PC-3 (cell line): ENCODE data around the gene SERGEF. TPM values are rescaled to one million over a fixed set of nuclear protein-coding genes. Genes with fewer than 3 reads are reported as not detected.

Source experiments
- ATAC-seq: fragments of 200-7000 bp; cut with Tn5 transposase; 2 replicates; pipeline ENCODE4 v1.9.1; 2020; ENCODE audit warnings: mild to moderate bottlenecking, moderate library complexity
- BruUV-seq: library from RNA; stranded (reverse); fragments of 400-500 nt; replicated peaks from 2 replicates; lab custom pipeline; 2021; lab: Mats Ljungman, UMichigan
- CTCF ChIA-PET: fragments of 300-600 bp; sonication (Branson Sonifier 250); formaldehyde crosslinking; loops from one replicate; lab custom pipeline; 2022; ENCODE audit warnings: antibody characterized with exemption; lab: Charles Lee
- POLR2A ChIA-PET: fragments of 300-600 bp; sonication (Branson Sonifier 250); formaldehyde crosslinking; loops from one replicate; lab custom pipeline; 2022; ENCODE audit warnings: antibody characterized with exemption; ENCODE audit not compliant: unreplicated experiment; lab: Charles Lee
- DNase-seq: peaks from one replicate; pipeline ENCODE4 v3.0.0-alpha.2; 2015
- H2AFZ ChIP-seq: fragments of 300-600 bp; sonication (generic); 2 replicates; pipeline ENCODE4 v1.6.0; 2016; ENCODE audit warnings: antibody characterized with exemption, low read length
- H3F3A ChIP-seq: fragments of 300-600 bp; sonication (generic); one replicate; pipeline ENCODE4 v1.6.0; 2017; ENCODE audit warnings: antibody characterized with exemption, low read length, control low read depth, mild to moderate bottlenecking; ENCODE audit not compliant: unreplicated experiment
- H3K27ac ChIP-seq: fragments of 300-600 bp; sonication (generic); 2 replicates; pipeline ENCODE4 v1.5.1; 2016; ENCODE audit warnings: mild to moderate bottlenecking, low read length
- H3K27me3 ChIP-seq: fragments of 300-600 bp; sonication (generic); 2 replicates; pipeline ENCODE4 v1.6.1; 2016; ENCODE audit warnings: low read length, mixed read lengths
- H3K36me3 ChIP-seq: fragments of 300-600 bp; sonication (generic); 2 replicates; pipeline ENCODE4 v1.6.1; 2016; ENCODE audit warnings: low read depth, mixed run types, low read length, mixed read lengths
- H3K4me1 ChIP-seq: fragments of 300-600 bp; sonication (generic); 2 replicates; pipeline ENCODE4 v1.5.1; 2016; ENCODE audit warnings: low read length; ENCODE audit not compliant: insufficient read depth
- H3K4me2 ChIP-seq: fragments of 300-600 bp; sonication (generic); 2 replicates; pipeline ENCODE4 v1.6.0; 2016; ENCODE audit warnings: low read length
- H3K4me3 ChIP-seq: fragments of 300-600 bp; sonication (generic); 2 replicates; pipeline ENCODE4 v1.5.1; 2016; ENCODE audit warnings: mild to moderate bottlenecking, low read length, mixed read lengths
- H3K79me2 ChIP-seq: fragments of 300-600 bp; sonication (generic); 2 replicates; pipeline ENCODE4 v1.6.1; 2017; ENCODE audit warnings: low read length, mixed read lengths
- H3K9ac ChIP-seq: fragments of 300-600 bp; sonication (generic); 2 replicates; pipeline ENCODE4 v1.6.0; 2016; ENCODE audit warnings: mild to moderate bottlenecking, low read length
- H3K9me2 ChIP-seq: fragments of 300-600 bp; sonication (generic); replicated peaks from 2 replicates; pipeline ENCODE4 v1.6.1; 2016; ENCODE audit warnings: mixed run types, low read length, mixed read lengths
- H3K9me3 ChIP-seq: fragments of 300-600 bp; sonication (generic); 2 replicates; pipeline ENCODE4 v1.6.1; 2016; ENCODE audit warnings: low read length, mixed read lengths
- H4K20me1 ChIP-seq: fragments of 300-600 bp; sonication (generic); 2 replicates; pipeline ENCODE4 v1.6.1; 2016; ENCODE audit warnings: low read length, mixed read lengths
- EZH2 ChIP-seq: fragments of 300-600 bp; sonication (generic); IDR thresholded peaks from one replicate; pipeline ENCODE4 v1.6.1; 2017; ENCODE audit warnings: antibody characterized with exemption, mild to moderate bottlenecking, low read length; ENCODE audit not compliant: unreplicated experiment
- EZH2phosphoT487 ChIP-seq: fragments of 300-600 bp; sonication (generic); IDR thresholded peaks from 2 replicates; pipeline ENCODE4 v1.6.1; 2018; ENCODE audit warnings: mild to moderate bottlenecking, antibody characterized with exemption, low read length, borderline replicate concordance
- intact Hi-C: fragments of 100-400 bp; cut with micrococcal nuclease; formaldehyde crosslinking; loops from 2 replicates; pipeline ENCODE4 v1.9.0; 2023
- total RNA-seq: library from RNA; depleted of rRNA; stranded (reverse); fragments of >200 nt; gene quantifications from 2 replicates; pipeline ENCODE4 v1.2.3, GENCODE V29; 2014
- TF ChIP-seq, protein P1 (sequence below): fragments of 300-600 bp; sonication (generic); conservative IDR thresholded peaks from 2 replicates; pipeline ENCODE4 v1.5.1; 2017; ENCODE audit warnings: antibody characterized with exemption, low read depth, mild to moderate bottlenecking, low read length

The SERGEF gene
- total RNA-seq, 1 experiment from 2014 or later: 13.7 TPM

DNA sequence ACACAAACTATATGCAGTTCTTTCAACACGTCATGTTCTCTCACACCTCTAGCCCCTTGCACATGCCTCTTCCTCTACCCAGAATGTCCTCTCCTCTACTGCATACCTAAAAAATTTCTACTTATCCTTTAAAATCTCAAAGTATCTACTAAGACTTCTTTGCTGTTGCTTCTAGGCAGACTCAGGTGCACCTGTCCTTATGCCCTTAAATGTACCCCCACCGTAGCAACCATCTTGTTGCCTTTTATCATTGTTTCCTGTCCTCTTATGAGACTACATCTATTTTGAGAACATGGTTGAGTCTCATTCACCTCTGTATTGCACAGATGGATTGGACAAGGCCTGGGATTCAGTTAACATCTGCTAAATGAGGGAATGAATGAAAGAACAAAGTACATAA lies 134.1 kb downstream of the SERGEF start:
- H4K20me1 ChIP-seq: no peaks in the 10 kb centered on the region
- POLR2A ChIA-PET: no interaction called here
- no peak overlapping the region for H3K4me2 ChIP-seq
- no peak overlapping the region for H2AFZ ChIP-seq
- H3K4me1 ChIP-seq: no peaks in the 10 kb centered on the region
- H3K9me2 ChIP-seq: no peaks in the 10 kb centered on the region
- H3F3A ChIP-seq: no peaks in the 10 kb centered on the region
- DNase-seq (no peak), ATAC-seq (no peak)
- H3K9me3 ChIP-seq: no peaks in the 10 kb centered on the region
- H3K27me3 ChIP-seq: no peaks in the 10 kb centered on the region
- no peak for TF ChIP-seq EZH2
- TF ChIP-seq EZH2phosphoT487: no peak
- TF ChIP-seq, protein P1, sequence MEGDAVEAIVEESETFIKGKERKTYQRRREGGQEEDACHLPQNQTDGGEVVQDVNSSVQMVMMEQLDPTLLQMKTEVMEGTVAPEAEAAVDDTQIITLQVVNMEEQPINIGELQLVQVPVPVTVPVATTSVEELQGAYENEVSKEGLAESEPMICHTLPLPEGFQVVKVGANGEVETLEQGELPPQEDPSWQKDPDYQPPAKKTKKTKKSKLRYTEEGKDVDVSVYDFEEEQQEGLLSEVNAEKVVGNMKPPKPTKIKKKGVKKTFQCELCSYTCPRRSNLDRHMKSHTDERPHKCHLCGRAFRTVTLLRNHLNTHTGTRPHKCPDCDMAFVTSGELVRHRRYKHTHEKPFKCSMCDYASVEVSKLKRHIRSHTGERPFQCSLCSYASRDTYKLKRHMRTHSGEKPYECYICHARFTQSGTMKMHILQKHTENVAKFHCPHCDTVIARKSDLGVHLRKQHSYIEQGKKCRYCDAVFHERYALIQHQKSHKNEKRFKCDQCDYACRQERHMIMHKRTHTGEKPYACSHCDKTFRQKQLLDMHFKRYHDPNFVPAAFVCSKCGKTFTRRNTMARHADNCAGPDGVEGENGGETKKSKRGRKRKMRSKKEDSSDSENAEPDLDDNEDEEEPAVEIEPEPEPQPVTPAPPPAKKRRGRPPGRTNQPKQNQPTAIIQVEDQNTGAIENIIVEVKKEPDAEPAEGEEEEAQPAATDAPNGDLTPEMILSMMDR: no peak
- intact Hi-C loops: no loop called here
- no peak overlapping the region for H3K4me3 ChIP-seq
- BruUV-seq: no TSS peak
- H3K9ac ChIP-seq: no peak overlapping the region
- H3K79me2 ChIP-seq: no peaks in the 10 kb centered on the region
- no peaks in the 10 kb centered on the region for H3K36me3 ChIP-seq
- no peak overlapping the region for H3K27ac ChIP-seq
- CTCF ChIA-PET: no interaction called here

DNA sequence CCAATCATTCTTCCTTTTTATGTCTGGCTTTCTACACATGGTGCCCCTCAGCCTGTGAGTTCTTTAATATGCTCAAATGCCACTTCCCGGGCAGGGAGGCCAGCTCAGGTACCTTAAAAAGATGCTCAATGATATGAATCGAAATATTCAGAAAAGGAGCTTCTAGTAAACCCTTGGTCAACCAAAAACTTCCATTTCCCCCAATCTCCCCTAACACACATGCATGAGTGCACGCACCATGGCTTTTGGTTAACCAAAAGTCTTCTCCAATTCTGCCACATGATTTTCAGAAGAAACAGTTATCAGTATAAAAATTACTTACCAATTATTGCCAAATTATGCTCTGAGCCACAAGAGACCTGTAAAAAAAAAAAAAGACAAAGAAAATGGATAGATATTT lies 135.0 kb downstream of the SERGEF start:
- H2AFZ ChIP-seq: no peak overlapping the region
- H3F3A ChIP-seq: no peaks in the 10 kb centered on the region
- no peak for TF ChIP-seq EZH2phosphoT487
- TF ChIP-seq, protein P1: no peak
- CTCF ChIA-PET: no interaction called here
- H3K9me3 ChIP-seq: no peaks in the 10 kb centered on the region
- H3K4me1 ChIP-seq: no peaks in the 10 kb centered on the region
- DNase-seq: no peak
- H3K9me2 ChIP-seq: no peaks in the 10 kb centered on the region
- H3K4me2 ChIP-seq: no peak overlapping the region
- POLR2A ChIA-PET: no interaction called here
- H3K36me3 ChIP-seq: no peaks in the 10 kb centered on the region
- no peak for ATAC-seq
- no peak overlapping the region for H3K9ac ChIP-seq
- H3K4me3 ChIP-seq: no peak overlapping the region
- H3K27me3 ChIP-seq: no peaks in the 10 kb centered on the region
- H4K20me1 ChIP-seq: no peaks in the 10 kb centered on the region
- no TSS peak for BruUV-seq
- intact Hi-C loops: no loop called here
- no peaks in the 10 kb centered on the region for H3K79me2 ChIP-seq
- H3K27ac ChIP-seq: no peak overlapping the region

DNA sequence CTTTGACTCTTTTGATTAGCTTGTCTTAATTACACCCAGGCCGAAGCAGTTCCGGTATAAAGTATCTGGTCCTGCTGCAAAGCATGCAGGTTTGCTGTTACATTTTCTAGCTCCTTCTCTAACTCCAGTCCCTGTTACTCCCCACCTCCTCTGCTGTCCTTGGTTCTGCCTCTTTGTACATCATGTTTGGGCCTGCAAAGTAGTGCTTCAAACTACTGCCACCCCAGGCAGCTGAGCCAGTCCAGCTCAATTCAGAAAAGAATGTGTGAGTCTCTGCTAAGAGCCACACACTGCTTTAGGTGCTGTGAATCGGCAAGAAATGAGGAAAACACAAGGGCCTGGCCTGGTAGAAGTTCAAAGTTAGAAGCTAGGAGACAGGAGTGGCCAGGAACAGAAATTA lies 136.0 kb downstream of the SERGEF start:
- Histone ChIP-seq H3K4me3 (no peak overlapping the region), H3K36me3 (no peaks in the 10 kb centered on the region), H3K9me2 (no peaks in the 10 kb centered on the region), H3K27ac (no peak overlapping the region), H3K27me3 (no peaks in the 10 kb centered on the region), H3F3A (no peaks in the 10 kb centered on the region), H3K4me1 (no peaks in the 10 kb centered on the region), H4K20me1 (no peaks in the 10 kb centered on the region), H3K4me2 (no peak overlapping the region), H3K9me3 (no peaks in the 10 kb centered on the region), H3K9ac (no peak overlapping the region), H3K79me2 (no peaks in the 10 kb centered on the region), H2AFZ (no peak overlapping the region)
- no peak for DNase-seq
- no peak for ATAC-seq
- no peak for TF ChIP-seq EZH2phosphoT487
- no peak for TF ChIP-seq EZH2
- TF ChIP-seq, protein P1: no peak
- BruUV-seq: no TSS peak
- intact Hi-C loops: no loop called here
- CTCF ChIA-PET: no interaction called here
- POLR2A ChIA-PET: no interaction called here
